ENCODE data around the gene FH.

FH gene

DNA sequence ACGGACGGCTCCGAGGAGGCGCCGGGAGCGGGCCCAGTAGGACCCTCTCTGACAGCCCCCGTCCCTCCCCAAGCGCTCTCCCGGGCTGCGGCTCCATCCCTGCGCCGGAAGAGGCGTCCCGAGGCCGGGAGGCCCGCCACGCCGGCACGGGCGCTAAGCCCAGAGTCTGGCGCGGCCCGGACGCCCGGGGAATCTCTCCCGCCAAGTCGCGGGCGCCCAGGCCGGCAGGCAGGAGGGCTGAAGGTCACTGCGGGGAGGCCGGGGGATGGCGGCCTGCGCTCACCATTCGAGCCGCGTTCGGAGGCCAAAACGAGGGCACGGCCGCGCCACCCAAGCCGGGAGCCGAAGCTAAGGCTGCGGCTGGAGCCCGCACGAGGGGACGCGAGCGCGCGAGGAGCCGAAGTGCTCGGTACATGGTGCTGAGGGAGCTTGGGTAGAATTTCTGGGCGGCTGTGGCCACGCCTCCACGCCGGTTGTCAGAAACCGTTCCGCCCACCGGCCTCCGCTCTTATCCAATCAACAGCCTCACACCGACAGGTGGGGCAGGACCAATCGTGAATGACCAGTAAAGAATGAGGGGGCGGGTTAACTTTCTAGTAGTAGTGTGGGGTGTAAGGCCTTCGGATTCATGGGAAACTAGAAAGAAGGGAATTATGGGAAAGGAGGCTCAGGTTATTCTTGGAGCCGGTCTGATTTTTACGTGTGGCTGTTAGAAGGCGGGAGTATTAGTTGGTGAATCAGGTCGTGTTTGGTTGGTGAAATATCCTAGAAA is at the start of gene FH:
Gene FH, minus strand, starts transcription at position 448 of the 772 bp plus-strand sequence. Its CDS starts 33 bp downstream, at position 415.
- Histone ChIP-seq H3K9me3 (ENCODE audit: insufficient read depth, low read depth, low read length) (no peaks in the 10 kb centered on the region), H3K27me3 (ENCODE audit: insufficient read depth, low read length) (peaks cover 5% of the 10 kb centered on the region; the same call in 1 of the 2 replicates), H3K9ac (ENCODE audit: low read depth, low read length) (peak within 1 kb of the TSS; percentile 81), H3K4me3 (ENCODE audit: low read length) (peak within 1 kb of the TSS; percentile 89), H3K4me1 (ENCODE audit: insufficient read depth, low read length) (no peaks in the 10 kb centered on the region), H3K36me3 (ENCODE audit: insufficient read depth, low read depth, low read length) (peaks cover 17% of the 10 kb centered on the region; the same call in 1 of the 2 replicates), H3K27ac (ENCODE audit: low read length) (no peak within 1 kb of the TSS)

DNA sequence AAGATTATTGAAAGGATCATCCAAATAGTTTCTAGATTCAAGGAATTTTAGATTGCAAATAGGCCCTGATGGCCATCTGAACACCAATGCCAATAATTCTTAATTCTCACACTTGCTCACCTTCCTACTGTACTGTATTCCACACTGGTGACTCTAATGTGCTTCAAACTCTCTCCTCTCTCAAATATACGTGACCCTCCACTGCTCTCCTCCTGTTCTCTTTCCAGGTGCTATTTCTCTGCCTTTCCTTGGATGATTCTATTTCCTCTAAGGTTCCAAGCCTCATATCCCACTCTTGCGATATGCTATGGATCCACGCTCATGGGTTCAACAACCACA is 41.3 kb upstream of the FH start:
- Histone ChIP-seq H3K27ac (ENCODE audit: low read length) (no peak overlapping the region), H3K36me3 (ENCODE audit: insufficient read depth, low read depth, low read length) (no peaks in the 10 kb centered on the region), H3K9me3 (ENCODE audit: insufficient read depth, low read depth, low read length) (no peaks in the 10 kb centered on the region)

GRCh38 chr1:241560146-241560848 is 40.7 kb upstream of the FH start:
- Histone ChIP-seq H3K27ac (ENCODE audit: low read length) (no peak overlapping the region), H3K9me3 (ENCODE audit: insufficient read depth, low read depth, low read length) (no peaks in the 10 kb centered on the region), H3K27me3 (ENCODE audit: insufficient read depth, low read length) (no peaks in the 10 kb centered on the region), H3K36me3 (ENCODE audit: insufficient read depth, low read depth, low read length) (no peaks in the 10 kb centered on the region), H3K4me1 (ENCODE audit: insufficient read depth, low read length) (no peaks in the 10 kb centered on the region), H3K4me3 (ENCODE audit: low read length) (no peak overlapping the region), H3K9ac (ENCODE audit: low read depth, low read length) (no peak overlapping the region)

More for the DNA sequence above, 41.3 kb upstream of the FH start:
- H3K4me1 ChIP-seq (ENCODE audit: insufficient read depth, low read length) = no peaks in the 10 kb centered on the region
- no peak overlapping the region for H3K9ac ChIP-seq (ENCODE audit: low read depth, low read length)
- no peaks in the 10 kb centered on the region for H3K27me3 ChIP-seq (ENCODE audit: insufficient read depth, low read length)
- H3K4me3 ChIP-seq (ENCODE audit: low read length) = no peak overlapping the region

- H3K9me3 ChIP-seq (ENCODE audit: insufficient read depth, low read depth, low read length) = no peaks in the 10 kb centered on the region
- no peaks in the 10 kb centered on the region for H3K27me3 ChIP-seq (ENCODE audit: insufficient read depth, low read length)
- H3K4me3 ChIP-seq (ENCODE audit: low read length) = no peak overlapping the region
- no peak overlapping the region for H3K27ac ChIP-seq (ENCODE audit: low read length)
- H3K36me3 ChIP-seq (ENCODE audit: insufficient read depth, low read depth, low read length) = no peaks in the 10 kb centered on the region
- H3K9ac ChIP-seq (ENCODE audit: low read depth, low read length) = no peak overlapping the region
- H3K4me1 ChIP-seq (ENCODE audit: insufficient read depth, low read length) = no peaks in the 10 kb centered on the region
Measured at GRCh38 chr1:241557551-241558193, 38.1 kb upstream of the FH start.

DNA sequence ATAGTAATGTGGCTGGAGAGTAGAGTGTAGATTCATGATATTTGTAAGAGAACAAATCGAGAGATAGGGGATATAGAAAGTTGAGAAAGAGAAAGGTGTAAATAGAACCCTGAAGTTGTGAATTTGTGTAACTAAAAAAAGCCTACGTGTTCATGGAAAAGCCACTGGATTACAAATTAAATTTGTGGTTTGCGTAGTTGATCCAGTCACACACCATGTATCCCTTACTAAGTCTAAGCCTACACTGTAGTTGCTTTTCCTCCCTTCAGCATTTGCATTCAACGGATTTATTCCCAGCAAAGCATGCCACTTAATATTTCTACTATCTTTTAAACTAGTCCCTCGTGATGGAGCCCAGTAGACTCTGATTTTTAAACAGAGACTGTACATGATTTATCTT is 37.5 kb upstream of the FH start:
- no peaks in the 10 kb centered on the region for H3K27me3 ChIP-seq (ENCODE audit: insufficient read depth, low read length)
- no peaks in the 10 kb centered on the region for H3K36me3 ChIP-seq (ENCODE audit: insufficient read depth, low read depth, low read length)
- no peak overlapping the region for H3K27ac ChIP-seq (ENCODE audit: low read length)
- no peak overlapping the region for H3K4me3 ChIP-seq (ENCODE audit: low read length)
- H3K4me1 ChIP-seq (ENCODE audit: insufficient read depth, low read length) = no peaks in the 10 kb centered on the region
- H3K9ac ChIP-seq (ENCODE audit: low read depth, low read length) = no peak overlapping the region
- H3K9me3 ChIP-seq (ENCODE audit: insufficient read depth, low read depth, low read length) = no peaks in the 10 kb centered on the region

DNA sequence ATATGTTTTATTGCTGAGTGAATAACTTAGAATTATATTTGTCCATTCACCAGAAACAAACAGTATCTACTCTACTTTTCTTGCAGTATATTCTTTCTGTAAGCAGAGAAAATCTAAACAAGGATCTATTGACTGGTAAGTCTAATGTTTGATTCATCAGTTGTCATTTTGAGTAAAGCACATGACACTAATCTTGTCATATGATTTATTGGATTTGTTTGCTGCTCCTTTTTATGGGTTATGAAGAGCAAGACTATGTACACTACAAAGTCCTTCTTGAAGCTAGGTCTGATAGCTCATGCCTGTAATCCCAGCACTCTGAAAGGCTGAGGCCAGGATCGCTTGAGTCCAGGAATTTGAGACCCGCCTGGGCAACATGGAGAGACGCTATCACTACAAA is 36.0 kb upstream of the FH start:
- no peaks in the 10 kb centered on the region for H3K27me3 ChIP-seq (ENCODE audit: insufficient read depth, low read length)

GRCh38 chr1:241553886-241554592 is 34.5 kb upstream of the FH start:
- H3K27me3 ChIP-seq (ENCODE audit: insufficient read depth, low read length) = no peaks in the 10 kb centered on the region
- no peak overlapping the region for H3K9ac ChIP-seq (ENCODE audit: low read depth, low read length)
- no peak overlapping the region for H3K27ac ChIP-seq (ENCODE audit: low read length)
- H3K4me3 ChIP-seq (ENCODE audit: low read length) = no peak overlapping the region
- no peaks in the 10 kb centered on the region for H3K9me3 ChIP-seq (ENCODE audit: insufficient read depth, low read depth, low read length)
- H3K4me1 ChIP-seq (ENCODE audit: insufficient read depth, low read length) = no peaks in the 10 kb centered on the region
- H3K36me3 ChIP-seq (ENCODE audit: insufficient read depth, low read depth, low read length) = no peaks in the 10 kb centered on the region

More for the DNA sequence above, 36.0 kb upstream of the FH start:
- Histone ChIP-seq H3K4me3 (ENCODE audit: low read length) (no peak overlapping the region), H3K27ac (ENCODE audit: low read length) (no peak overlapping the region), H3K36me3 (ENCODE audit: insufficient read depth, low read depth, low read length) (no peaks in the 10 kb centered on the region), H3K9me3 (ENCODE audit: insufficient read depth, low read depth, low read length) (no peaks in the 10 kb centered on the region), H3K9ac (ENCODE audit: low read depth, low read length) (no peak overlapping the region), H3K4me1 (ENCODE audit: insufficient read depth, low read length) (no peaks in the 10 kb centered on the region)

GRCh38 chr1:241551759-241552638 is 32.4 kb upstream of the FH start:
- H3K9me3 ChIP-seq (ENCODE audit: insufficient read depth, low read depth, low read length) = no peaks in the 10 kb centered on the region
- no peaks in the 10 kb centered on the region for H3K27me3 ChIP-seq (ENCODE audit: insufficient read depth, low read length)
- H3K27ac ChIP-seq (ENCODE audit: low read length) = no peak overlapping the region
- no peaks in the 10 kb centered on the region for H3K36me3 ChIP-seq (ENCODE audit: insufficient read depth, low read depth, low read length)
- no peak overlapping the region for H3K9ac ChIP-seq (ENCODE audit: low read depth, low read length)
- no peaks in the 10 kb centered on the region for H3K4me1 ChIP-seq (ENCODE audit: insufficient read depth, low read length)
- H3K4me3 ChIP-seq (ENCODE audit: low read length) = no peak overlapping the region

GRCh38 chr1:241550318-241550717 is 30.8 kb upstream of the FH start:
- no peaks in the 10 kb centered on the region for H3K9me3 ChIP-seq (ENCODE audit: insufficient read depth, low read depth, low read length)
- H3K9ac ChIP-seq (ENCODE audit: low read depth, low read length) = no peak overlapping the region
- no peaks in the 10 kb centered on the region for H3K36me3 ChIP-seq (ENCODE audit: insufficient read depth, low read depth, low read length)
- H3K27me3 ChIP-seq (ENCODE audit: insufficient read depth, low read length) = no peaks in the 10 kb centered on the region
- H3K27ac ChIP-seq (ENCODE audit: low read length) = no peak overlapping the region
- no peak overlapping the region for H3K4me3 ChIP-seq (ENCODE audit: low read length)
- H3K4me1 ChIP-seq (ENCODE audit: insufficient read depth, low read length) = no peaks in the 10 kb centered on the region

DNA sequence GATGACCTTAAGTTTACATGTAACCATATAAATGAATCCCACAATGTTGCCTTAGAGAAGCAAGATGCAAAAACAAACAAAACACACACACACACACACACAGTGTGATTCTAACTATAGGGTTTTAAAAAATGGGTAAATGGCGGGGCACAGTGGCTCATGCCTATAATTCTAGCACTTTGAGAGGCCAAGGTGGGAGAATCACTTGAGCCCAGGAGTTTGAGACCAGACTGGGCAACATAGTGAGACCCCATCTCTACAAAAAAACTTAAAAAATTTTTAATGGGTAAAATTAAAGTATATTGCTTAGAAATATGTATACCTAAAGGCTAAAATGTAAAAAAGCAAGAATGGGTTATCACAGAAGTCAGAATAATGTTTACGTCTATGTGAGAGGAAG is 28.5 kb upstream of the FH start:
- no peak overlapping the region for H3K27ac ChIP-seq (ENCODE audit: low read length)
- no peak overlapping the region for H3K9ac ChIP-seq (ENCODE audit: low read depth, low read length)
- no peaks in the 10 kb centered on the region for H3K36me3 ChIP-seq (ENCODE audit: insufficient read depth, low read depth, low read length)
- no peaks in the 10 kb centered on the region for H3K9me3 ChIP-seq (ENCODE audit: insufficient read depth, low read depth, low read length)
- no peaks in the 10 kb centered on the region for H3K4me1 ChIP-seq (ENCODE audit: insufficient read depth, low read length)
- H3K4me3 ChIP-seq (ENCODE audit: low read length) = no peak overlapping the region
- H3K27me3 ChIP-seq (ENCODE audit: insufficient read depth, low read length) = no peaks in the 10 kb centered on the region
